NT2/D1 (cell line): ENCODE measurements around the gene REM2.
A peak's percentile ranks its signal among the peaks of the same experiment; 100 is the strongest.

Source experiments
- SUZ12 ChIP-seq: IDR thresholded peaks from 2 replicates; pipeline ENCODE4 v1.6.1; 2011; ENCODE audit not compliant: insufficient read length, insufficient read depth; ENCODE audit errors: extremely low read depth
- YY1 ChIP-seq: IDR thresholded peaks from 2 replicates; pipeline ENCODE4 v1.6.1; 2011; ENCODE audit not compliant: insufficient read length, insufficient read depth
- ZNF274 ChIP-seq: IDR thresholded peaks from 2 replicates; pipeline ENCODE4 v1.6.1; 2011; ENCODE audit warnings: mild to moderate bottlenecking, low read depth, low read length

GRCh38 chr14:22929104-22929960 is 46.3 kb downstream of the REM2 start, which contains the start of gene PRMT5:
- no peak for TF ChIP-seq ZNF274
- peak; percentile 82 for TF ChIP-seq YY1
- no peak for TF ChIP-seq SUZ12
